RWPE1 (cell line): ENCODE measurements around the gene ACTBL2.
A peak's percentile ranks its signal among the peaks of the same experiment; 100 is the strongest.

ENCODE experiments used
- CTCF ChIA-PET: fragments of 350-600 bp; sonication (Branson Sonifier 250); formaldehyde crosslinking; extraction: SDS; loops from one replicate; lab custom pipeline; 2021; lab: Yijun Ruan, JAX
- POLR2A ChIA-PET: fragments of 400-600 bp; formaldehyde crosslinking; extraction: SDS; loops from one replicate; lab custom pipeline; 2020; ENCODE audit warnings: antibody characterized with exemption; ENCODE audit not compliant: low non-redundant PET; lab: Yijun Ruan, JAX
- DNase-seq: peaks from one replicate; pipeline ENCODE4 v3.0.0; 2012; ENCODE audit warnings: low spot score
- H3K27ac ChIP-seq: fragments of 450-650 bp; 2 replicates; pipeline ENCODE4 v1.5.1; 2017
- TF ChIP-seq, protein P1 (sequence below): fragments of 450-650 bp; conservative IDR thresholded peaks from 2 replicates; pipeline ENCODE4 v1.5.1; 2017; ENCODE audit warnings: low read depth, mild to moderate bottlenecking

The ACTBL2 gene

DNA sequence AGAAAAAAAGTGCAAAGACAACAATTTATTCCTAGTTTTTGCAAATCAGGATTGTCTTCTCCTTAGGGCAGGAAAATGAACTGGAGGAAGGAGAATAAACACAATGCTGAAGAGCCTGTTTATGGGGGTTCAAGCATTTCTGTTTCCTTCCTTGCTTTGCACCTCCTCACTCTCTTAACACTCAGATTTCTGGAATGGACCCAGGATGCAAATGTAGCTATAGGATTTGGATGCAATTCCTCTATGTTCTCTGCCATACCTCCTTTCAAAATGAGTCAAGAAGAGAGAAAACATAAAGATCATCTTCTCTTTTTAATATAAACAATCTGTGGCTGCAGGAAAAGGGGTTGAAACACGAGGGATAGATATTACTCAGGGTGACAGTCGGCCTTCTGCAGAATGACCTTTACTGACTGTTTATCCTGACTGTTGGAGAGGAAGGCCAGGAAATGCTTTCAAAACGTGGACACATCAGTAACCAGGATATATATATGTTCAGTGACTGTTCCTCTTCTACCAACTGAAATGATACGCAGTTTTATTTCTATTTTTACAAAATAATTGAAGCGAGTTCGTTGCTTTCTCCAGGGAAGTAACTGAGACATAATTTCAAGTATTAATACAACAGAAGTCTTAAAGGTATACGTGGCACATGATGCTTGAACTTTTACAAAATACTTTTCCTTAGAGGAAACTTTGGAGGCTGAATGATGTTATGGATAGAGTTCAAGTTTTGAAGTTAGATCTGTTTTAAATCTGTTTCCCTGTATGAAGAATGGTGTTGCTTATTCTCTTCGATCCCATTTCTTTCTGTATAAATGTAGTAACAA is 44.4 kb downstream of the ACTBL2 start:
- ChIA-PET POLR2A (no interaction called here), CTCF (interaction anchor here (0.6 to 0.7 kb wide), 2 partner anchors 8 to 100 kb away, joined by 3 to 6 read pairs; no protein-coding TSS in a partner anchor)
- H3K27ac ChIP-seq: no peak overlapping the region
- TF ChIP-seq, protein P1, sequence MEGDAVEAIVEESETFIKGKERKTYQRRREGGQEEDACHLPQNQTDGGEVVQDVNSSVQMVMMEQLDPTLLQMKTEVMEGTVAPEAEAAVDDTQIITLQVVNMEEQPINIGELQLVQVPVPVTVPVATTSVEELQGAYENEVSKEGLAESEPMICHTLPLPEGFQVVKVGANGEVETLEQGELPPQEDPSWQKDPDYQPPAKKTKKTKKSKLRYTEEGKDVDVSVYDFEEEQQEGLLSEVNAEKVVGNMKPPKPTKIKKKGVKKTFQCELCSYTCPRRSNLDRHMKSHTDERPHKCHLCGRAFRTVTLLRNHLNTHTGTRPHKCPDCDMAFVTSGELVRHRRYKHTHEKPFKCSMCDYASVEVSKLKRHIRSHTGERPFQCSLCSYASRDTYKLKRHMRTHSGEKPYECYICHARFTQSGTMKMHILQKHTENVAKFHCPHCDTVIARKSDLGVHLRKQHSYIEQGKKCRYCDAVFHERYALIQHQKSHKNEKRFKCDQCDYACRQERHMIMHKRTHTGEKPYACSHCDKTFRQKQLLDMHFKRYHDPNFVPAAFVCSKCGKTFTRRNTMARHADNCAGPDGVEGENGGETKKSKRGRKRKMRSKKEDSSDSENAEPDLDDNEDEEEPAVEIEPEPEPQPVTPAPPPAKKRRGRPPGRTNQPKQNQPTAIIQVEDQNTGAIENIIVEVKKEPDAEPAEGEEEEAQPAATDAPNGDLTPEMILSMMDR: no peak
- DNase-seq: no peak

DNA sequence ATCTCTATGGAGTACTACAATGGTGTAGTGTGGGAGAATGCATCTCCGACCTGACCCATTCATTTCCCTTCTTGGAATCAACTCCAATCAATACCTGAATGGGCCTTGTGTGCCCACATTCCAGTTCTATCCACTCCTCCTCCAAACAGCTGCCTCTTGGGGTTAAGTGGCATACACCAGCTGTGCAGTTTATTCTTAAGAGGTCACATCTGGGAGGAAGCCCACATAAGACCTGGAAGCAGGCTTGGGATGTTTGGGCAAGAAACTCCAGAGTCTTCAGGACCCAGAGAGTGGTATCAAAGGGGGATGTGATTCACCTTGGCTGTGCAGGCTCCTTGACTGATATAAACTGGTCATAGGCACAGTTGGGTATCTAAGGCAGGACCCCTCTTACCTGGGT is 46.0 kb downstream of the ACTBL2 start:
- ChIA-PET CTCF (no interaction called here), POLR2A (no interaction called here)
- DNase-seq: no peak
- no peak overlapping the region for H3K27ac ChIP-seq
- TF ChIP-seq, protein P1: no peak

DNA sequence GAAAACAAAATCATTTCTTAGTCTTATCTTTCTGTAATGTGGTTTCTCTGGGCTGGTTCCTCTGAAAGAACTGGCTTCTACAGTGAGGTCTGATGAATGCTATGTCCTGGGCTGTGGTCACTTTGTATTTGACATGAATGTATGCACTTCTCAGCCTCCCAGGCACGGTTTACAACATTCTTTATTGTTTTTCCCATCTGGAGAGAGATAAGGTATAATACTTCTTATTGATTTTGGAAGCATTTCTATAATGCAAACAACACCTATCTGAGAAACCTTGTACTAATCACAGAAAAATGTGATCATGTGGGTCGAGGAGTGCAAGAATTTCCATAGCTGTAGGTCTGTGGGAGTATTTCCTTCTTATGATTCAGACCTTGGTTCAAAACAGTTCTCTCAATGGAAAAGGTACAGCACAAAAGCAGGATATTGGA is 46.9 kb downstream of the ACTBL2 start:
- ChIA-PET CTCF (interaction anchor here (1.1 kb wide), 1 partner anchor 63 kb away, joined by 8 read pairs; no protein-coding TSS in a partner anchor), POLR2A (no interaction called here)
- H3K27ac ChIP-seq: no peak overlapping the region
- DNase-seq: peak; percentile 83
- TF ChIP-seq, protein P1: no peak

DNA sequence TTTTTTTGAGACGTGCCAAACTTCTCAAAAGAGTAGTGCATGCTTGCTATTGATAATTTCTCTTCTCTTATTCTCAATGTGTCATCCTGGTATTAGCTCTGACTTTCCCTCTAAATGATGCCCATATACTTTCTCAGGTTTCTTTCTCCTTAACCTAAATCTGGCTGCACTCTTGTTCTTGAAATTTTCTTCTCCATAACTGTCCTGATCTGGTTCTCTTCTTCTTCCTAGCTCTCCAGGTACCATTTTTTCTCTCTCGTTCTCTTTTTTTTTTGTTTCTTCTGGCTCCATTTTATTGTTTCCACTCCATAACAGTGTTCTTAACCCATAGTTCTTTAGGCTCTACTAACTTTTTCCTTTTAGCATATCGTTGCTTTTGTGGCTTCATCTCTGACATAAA is 47.9 kb downstream of the ACTBL2 start:
- CTCF ChIA-PET: interaction anchor here (0.6 to 1.1 kb wide), 5 partner anchors 65 to 1043 kb away, joined by 3 to 8 read pairs (median 3); no protein-coding TSS in a partner anchor

DNA sequence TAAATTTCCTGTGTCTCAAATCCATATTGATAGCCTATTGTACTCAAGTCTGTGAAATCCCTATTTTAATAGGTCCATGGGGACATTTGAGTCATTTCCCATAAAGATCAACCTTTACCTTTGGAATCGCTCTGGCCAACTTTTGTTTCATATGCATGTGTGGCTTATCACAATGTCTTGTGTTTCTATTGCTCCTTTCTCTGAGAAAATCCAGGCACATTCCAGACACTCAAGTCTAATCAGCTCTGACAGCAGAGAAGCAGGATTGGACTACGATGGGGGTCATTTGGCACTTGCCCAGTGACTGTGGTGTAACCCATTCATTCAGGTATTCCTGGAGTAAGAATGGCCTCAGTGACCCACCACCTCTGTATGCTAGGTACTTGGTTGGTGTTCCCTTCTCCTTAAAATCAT is 48.4 kb downstream of the ACTBL2 start:
- ChIA-PET CTCF (interaction anchor here (0.6 to 1.7 kb wide), 4 partner anchors 136 to 967 kb away, joined by 3 to 7 read pairs (median 3); no protein-coding TSS in a partner anchor), POLR2A (no interaction called here)
- H3K27ac ChIP-seq: no peak overlapping the region
- no peak for DNase-seq
- TF ChIP-seq, protein P1: no peak

More for the DNA sequence above, 47.9 kb downstream of the ACTBL2 start:
- TF ChIP-seq, protein P1: no peak
- DNase-seq: no peak
- POLR2A ChIA-PET: no interaction called here
- no peak overlapping the region for H3K27ac ChIP-seq

DNA sequence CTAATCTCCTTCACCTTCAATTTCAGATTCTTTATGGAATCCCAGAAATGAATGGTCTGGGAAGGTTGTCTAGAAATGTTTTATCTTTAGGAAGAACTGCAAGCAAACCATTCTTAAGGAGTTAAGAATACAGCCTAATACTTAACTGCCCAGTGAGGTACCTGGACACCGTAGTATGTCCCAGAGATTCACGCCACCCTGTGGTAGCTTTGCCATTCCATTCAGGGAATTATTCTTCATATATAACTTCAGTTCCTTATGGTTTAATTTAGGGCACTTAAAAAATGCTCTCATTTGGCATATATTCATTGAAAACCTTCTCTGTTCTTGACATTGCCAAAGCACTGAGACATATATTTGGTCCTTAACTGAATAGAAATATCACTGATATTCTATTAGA is 49.7 kb downstream of the ACTBL2 start:
- DNase-seq: peak; percentile 32
- CTCF ChIA-PET: interaction anchor here (0.6 to 1.7 kb wide), 3 partner anchors 67 to 135 kb away, joined by 3 to 7 read pairs (median 3); no protein-coding TSS in a partner anchor

More for the DNA sequence above, 49.7 kb downstream of the ACTBL2 start:
- TF ChIP-seq, protein P1: no peak; the same call in 1 of the 2 replicates
- POLR2A ChIA-PET: no interaction called here
- H3K27ac ChIP-seq: no peak overlapping the region
